Coronary artery (tissue), 2 donors: Measurements from ENCODE around the gene VAMP3.

ENCODE experiments used
- DNase-seq: peaks from one replicate; pipeline ENCODE4 v3.0.0-alpha.2; 2017; ENCODE audit warnings: low spot score
- H3K27ac ChIP-seq, 2 donors: fragments of 200-600 bp; sonication (generic); one replicate each; pipeline ENCODE4 v1.5.1; 2016 to 2019
- H3K4me3 ChIP-seq: fragments of 200-600 bp; sonication (generic); 2 replicates; pipeline ENCODE4 v1.5.1; 2016; ENCODE audit warnings: mild to moderate bottlenecking, moderate library complexity
- TF ChIP-seq, protein P1 (sequence below): fragments of 200-600 bp; sonication (generic); IDR thresholded peaks from one replicate; pipeline ENCODE4 v1.5.1; 2019; ENCODE audit warnings: antibody characterized with exemption

Gene VAMP3, protein sequence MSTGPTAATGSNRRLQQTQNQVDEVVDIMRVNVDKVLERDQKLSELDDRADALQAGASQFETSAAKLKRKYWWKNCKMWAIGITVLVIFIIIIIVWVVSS

DNA sequence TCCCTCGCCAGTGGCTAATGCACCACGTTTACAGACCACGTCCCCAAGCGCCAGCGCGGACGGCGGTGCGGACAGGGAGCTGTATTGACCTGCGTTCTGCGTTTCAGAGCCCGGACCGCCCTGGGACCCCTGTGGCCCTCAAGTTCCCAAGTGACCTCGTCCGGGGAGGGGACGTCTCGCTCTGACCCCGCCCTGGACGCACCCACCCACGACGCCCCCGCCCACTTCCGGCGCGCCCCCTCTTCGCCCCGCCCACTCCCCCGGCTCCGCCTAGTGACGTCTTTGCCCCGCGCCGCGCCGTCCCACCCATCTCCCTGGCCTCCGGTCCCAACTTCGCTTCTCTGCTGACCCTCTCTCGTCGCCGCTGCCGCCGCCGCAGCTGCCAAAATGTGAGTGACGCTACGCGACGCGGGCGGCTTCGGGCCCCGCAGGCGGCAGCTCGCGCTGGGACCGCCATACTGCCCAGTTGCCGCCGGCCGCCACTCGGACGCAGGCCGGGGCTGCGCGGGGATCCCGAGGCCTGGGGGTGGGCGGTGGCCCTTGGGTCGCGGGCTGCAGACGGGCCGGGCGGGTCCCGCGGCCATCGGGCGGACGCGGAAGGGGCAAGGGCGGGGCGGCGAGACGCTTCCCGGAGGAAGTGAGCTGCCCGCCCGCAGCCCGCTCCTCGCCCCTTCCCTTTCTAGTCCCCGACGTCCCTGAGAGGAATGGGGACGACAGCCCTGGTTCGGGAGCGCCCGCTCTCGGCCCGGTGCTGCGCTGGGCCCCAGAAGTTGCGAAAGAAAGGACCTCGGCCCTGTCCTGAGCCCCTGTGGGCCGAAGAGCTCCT, at the start of gene VAMP3:
VAMP3 (plus strand) TSS at position 300 of the 826 bp plus-strand sequence; CDS start at position 388, 88 bp downstream.
- Histone ChIP-seq H3K4me3 (peak within 1 kb of the TSS; percentile 86), H3K27ac (peak within 1 kb of the TSS; percentile 88 to 93)
- TF ChIP-seq, protein P1, sequence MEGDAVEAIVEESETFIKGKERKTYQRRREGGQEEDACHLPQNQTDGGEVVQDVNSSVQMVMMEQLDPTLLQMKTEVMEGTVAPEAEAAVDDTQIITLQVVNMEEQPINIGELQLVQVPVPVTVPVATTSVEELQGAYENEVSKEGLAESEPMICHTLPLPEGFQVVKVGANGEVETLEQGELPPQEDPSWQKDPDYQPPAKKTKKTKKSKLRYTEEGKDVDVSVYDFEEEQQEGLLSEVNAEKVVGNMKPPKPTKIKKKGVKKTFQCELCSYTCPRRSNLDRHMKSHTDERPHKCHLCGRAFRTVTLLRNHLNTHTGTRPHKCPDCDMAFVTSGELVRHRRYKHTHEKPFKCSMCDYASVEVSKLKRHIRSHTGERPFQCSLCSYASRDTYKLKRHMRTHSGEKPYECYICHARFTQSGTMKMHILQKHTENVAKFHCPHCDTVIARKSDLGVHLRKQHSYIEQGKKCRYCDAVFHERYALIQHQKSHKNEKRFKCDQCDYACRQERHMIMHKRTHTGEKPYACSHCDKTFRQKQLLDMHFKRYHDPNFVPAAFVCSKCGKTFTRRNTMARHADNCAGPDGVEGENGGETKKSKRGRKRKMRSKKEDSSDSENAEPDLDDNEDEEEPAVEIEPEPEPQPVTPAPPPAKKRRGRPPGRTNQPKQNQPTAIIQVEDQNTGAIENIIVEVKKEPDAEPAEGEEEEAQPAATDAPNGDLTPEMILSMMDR, result no peak
- DNase-seq, result peak; percentile 91

DNA sequence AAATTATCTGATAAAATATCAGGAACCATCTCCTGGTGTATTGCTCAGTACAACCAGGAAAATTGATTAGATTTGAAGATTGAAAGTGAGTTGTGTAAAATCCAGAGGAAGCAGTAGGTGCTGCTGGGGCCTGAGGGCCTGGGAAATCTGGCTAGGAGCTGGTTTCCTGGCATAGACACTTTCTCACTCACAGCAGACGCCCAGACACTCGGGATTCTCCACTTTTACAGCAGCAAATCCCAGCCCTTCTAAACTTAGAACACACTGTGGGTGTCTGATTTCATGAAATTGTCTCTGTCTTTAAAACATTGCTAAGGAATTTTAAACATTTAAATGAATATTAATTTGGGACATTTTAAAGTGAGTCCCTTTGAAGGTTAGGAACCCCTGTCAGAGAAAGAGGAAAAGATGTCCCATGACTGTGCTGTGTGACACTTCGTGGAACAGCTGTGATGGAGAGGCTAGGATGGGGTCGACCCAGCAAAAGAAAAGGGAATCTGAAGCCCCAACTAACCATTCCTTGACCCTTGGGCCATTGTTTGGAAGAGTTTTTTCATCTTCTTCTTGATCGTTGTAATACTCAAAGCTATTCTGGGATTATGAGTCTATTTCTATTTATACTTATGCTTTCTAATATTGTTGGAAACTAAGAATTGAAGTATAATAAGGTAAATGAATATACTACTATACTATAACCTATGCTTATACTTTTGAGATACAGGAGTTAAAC, 49.0 kb upstream of the VAMP3 start:
- H3K27ac ChIP-seq, result no peak overlapping the region
- TF ChIP-seq, protein P1, result no peak
- DNase-seq, result no peak
- no peak overlapping the region for H3K4me3 ChIP-seq

DNA sequence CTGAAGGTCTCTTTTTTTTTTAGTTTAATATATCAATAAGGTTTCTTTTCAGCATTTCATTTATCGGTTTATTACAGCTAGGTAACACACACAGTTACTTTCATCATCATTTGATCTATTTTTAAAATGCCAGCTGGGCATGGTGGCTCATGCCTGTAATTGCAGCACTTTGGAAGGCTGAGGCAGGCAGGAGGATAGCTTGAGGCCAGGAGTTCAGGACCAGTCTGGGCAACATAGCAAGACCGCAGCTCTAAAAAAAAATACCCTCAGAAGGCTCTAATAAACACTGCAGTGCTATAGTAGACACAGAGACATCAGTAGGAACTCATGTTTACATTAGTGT, 48.5 kb upstream of the VAMP3 start:
- TF ChIP-seq, protein P1, result no peak
- DNase-seq, result no peak
- H3K4me3 ChIP-seq, result no peak overlapping the region
- H3K27ac ChIP-seq, result no peak overlapping the region

DNA sequence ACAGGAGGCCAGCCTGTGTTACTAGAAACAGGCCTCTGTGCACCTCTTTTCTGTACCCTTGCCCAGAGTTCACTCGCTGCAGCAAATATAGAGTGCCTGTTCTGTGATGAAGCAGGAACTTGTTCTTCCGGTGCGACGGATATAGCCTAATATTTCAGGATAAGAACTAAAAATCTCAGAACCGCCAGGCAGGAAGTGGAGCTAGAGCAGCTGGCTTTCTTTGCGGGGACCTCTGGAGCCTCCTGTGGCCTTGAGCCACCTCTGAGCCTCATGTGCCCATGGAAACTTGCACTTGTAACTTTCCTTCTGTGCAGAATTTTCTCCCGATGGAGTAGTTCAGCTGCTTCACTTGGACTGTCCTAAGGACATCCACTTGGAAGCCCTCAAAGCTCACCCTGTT, 44.5 kb upstream of the VAMP3 start:
- TF ChIP-seq, protein P1, result no peak
- no peak for DNase-seq
- Histone ChIP-seq H3K27ac (no peak overlapping the region), H3K4me3 (no peak overlapping the region)

DNA sequence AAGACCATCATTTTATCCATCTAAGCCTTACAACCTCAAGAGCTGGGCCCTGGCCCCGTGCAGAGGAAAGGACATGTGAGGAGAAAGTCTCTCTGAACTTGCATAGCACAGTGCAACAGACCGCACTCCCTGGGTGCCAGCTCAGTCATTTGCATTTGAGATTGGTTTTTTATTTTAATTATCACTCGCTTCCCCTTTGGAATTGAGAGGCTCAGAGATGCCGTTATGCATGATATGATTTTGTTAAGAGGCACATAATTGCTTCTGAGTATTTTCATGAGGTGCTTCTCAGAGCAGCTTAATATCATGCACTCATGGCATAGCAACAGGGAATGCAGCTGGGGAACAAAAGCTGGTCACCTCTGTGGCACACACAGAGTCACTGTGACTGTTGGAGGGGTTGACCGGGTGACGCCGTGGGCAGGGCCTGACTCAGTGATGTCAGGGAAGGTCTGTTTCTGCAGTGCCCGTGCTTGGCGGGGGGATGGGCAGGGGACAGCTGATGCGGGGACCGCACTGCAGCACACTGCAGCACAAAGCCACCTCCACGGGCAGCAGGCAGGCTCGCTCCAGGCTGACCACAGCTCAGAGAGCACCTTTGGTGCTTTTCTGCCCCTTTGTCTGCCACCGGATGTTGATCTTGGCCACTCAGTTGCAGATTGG, 43.2 kb upstream of the VAMP3 start:
- DNase-seq, result no peak
- TF ChIP-seq, protein P1, result no peak
- Histone ChIP-seq H3K27ac (no peak overlapping the region), H3K4me3 (no peak overlapping the region)

DNA sequence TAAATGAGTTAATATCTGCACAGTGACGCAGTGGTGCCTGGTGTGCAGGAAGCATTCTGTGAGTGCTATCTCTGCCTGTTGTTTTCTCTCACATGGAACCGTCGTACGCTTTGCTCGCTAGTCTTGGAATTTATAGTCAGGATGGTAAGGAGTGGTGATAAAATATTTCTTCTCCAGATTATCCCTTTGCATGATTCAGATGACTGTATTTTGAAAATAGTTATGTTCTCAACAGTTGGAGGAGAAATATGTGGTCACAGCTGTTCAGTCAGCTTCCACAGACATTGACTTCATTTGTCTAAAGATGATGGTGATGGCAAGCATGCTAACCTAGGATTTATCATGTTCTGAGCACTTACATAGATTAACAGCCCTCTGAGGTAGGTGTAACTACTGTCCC, 41.3 kb upstream of the VAMP3 start:
- Histone ChIP-seq H3K4me3 (no peak overlapping the region), H3K27ac (no peak overlapping the region)
- TF ChIP-seq, protein P1, result no peak
- DNase-seq, result no peak
